B cell (primary cell): ENCODE data around the gene ZFAND6.

ENCODE experiments used
- EZH2 ChIP-seq: IDR thresholded peaks from 2 replicates; pipeline ENCODE4 v1.6.1; 2012; ENCODE audit warnings: borderline replicate concordance, low read depth, mild to moderate bottlenecking, moderate library complexity, low read length; ENCODE audit not compliant: insufficient read depth, poor library complexity, severe bottlenecking
- TF ChIP-seq, protein P1 (sequence below): fragments of 200-600 bp; IDR thresholded peaks from one replicate; pipeline ENCODE4 v1.8.0; 2022; ENCODE audit warnings: antibody characterized with exemption, mild to moderate bottlenecking

DNA sequence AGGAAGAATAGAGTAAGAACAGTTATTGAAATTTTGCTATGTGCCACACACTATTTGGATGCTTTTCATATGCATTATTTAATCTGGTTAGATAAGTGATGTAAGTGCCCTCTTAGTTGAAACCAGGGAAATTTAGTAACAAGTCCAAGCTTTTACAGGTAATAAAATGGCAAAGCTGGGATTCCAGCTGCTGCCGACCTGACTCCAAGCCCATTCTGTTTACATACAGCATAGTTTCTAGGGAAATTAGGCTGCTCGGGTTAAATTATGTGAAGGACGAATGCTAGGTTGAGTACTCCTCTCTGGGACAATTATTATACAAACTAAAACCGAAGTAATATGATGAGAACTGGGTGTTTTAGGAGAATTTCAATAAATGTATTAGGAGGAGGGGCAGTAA lies 54.6 kb downstream of the ZFAND6 start:
- TF ChIP-seq, protein P1, sequence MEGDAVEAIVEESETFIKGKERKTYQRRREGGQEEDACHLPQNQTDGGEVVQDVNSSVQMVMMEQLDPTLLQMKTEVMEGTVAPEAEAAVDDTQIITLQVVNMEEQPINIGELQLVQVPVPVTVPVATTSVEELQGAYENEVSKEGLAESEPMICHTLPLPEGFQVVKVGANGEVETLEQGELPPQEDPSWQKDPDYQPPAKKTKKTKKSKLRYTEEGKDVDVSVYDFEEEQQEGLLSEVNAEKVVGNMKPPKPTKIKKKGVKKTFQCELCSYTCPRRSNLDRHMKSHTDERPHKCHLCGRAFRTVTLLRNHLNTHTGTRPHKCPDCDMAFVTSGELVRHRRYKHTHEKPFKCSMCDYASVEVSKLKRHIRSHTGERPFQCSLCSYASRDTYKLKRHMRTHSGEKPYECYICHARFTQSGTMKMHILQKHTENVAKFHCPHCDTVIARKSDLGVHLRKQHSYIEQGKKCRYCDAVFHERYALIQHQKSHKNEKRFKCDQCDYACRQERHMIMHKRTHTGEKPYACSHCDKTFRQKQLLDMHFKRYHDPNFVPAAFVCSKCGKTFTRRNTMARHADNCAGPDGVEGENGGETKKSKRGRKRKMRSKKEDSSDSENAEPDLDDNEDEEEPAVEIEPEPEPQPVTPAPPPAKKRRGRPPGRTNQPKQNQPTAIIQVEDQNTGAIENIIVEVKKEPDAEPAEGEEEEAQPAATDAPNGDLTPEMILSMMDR = no peak
- no peak for TF ChIP-seq EZH2
